GM19239 (cell line): ENCODE measurements around the gene NFAT5.
"Not testable (repeated sequence)": the region's sequence is repeated elsewhere in the genome, so short reads cannot be mapped to it uniquely, and the experiment has no call there.

Source experiments
- DNase-seq: peaks from one replicate; pipeline ENCODE4 v3.0.0; 2011; ENCODE audit warnings: low spot score; ENCODE audit not compliant: insufficient read length
- FAIRE-seq: peaks from 2 replicates; lab custom pipeline; 2011; peaks lifted over from hg19 to GRCh38; lab: Jason Lieb, UNC

Gene NFAT5, protein sequence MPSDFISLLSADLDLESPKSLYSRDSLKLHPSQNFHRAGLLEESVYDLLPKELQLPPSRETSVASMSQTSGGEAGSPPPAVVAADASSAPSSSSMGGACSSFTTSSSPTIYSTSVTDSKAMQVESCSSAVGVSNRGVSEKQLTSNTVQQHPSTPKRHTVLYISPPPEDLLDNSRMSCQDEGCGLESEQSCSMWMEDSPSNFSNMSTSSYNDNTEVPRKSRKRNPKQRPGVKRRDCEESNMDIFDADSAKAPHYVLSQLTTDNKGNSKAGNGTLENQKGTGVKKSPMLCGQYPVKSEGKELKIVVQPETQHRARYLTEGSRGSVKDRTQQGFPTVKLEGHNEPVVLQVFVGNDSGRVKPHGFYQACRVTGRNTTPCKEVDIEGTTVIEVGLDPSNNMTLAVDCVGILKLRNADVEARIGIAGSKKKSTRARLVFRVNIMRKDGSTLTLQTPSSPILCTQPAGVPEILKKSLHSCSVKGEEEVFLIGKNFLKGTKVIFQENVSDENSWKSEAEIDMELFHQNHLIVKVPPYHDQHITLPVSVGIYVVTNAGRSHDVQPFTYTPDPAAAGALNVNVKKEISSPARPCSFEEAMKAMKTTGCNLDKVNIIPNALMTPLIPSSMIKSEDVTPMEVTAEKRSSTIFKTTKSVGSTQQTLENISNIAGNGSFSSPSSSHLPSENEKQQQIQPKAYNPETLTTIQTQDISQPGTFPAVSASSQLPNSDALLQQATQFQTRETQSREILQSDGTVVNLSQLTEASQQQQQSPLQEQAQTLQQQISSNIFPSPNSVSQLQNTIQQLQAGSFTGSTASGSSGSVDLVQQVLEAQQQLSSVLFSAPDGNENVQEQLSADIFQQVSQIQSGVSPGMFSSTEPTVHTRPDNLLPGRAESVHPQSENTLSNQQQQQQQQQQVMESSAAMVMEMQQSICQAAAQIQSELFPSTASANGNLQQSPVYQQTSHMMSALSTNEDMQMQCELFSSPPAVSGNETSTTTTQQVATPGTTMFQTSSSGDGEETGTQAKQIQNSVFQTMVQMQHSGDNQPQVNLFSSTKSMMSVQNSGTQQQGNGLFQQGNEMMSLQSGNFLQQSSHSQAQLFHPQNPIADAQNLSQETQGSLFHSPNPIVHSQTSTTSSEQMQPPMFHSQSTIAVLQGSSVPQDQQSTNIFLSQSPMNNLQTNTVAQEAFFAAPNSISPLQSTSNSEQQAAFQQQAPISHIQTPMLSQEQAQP (N-terminal part only)

DNA sequence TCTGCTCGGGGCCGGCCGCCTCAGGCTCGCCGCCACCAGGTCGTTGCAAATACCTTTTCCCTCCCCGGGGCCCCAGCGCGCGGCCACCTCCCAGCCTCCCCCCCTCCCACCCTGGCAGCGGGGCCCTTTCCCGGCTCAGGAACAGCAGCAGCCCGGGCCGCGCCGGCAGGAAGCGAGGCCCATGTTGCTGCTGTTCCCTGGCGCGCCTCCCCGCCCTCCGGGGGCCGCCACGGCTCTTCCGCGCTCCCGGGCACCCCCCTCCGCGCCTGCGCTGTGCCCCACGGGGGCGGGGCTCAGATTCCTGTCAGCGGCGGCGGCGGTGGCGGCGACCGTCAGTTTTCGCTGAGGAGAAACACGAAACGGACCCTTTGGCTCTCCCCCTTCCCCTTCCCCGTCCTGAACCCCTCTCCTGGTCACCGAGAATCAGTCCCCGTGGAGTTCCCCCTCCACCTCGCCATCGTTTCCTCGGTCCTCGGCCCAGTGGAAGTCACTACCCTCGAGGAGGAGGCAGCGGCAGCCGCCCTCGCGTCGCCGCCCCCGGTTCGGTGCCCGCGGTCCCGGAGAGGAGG is at the start of gene NFAT5:
Gene NFAT5 (plus strand): TSS at position 296 of the 569 bp plus-strand sequence. CDS start 336 bp downstream, outside the sequence.
- FAIRE-seq: no peak
- DNase-seq: peak; percentile 42

DNA sequence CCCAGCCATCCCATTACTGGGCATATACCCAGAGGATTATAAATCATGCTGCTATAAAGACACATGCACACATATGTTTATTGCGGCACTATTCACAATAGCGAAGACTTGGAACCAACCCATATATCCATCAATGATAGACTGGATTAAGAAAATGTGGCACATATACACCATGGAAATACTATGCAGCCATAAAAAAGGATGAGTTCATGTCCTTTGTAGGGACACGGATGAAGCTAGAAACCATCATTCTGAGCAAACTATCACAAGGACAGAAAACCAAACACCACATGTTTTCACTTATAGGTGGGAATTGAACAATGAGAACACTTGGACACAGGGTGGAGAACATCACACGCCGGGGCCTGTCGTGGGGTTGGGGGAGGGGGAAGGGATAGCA is 47.9 kb upstream of the NFAT5 start:
- DNase-seq, FAIRE-seq: not testable (repeated sequence)

DNA sequence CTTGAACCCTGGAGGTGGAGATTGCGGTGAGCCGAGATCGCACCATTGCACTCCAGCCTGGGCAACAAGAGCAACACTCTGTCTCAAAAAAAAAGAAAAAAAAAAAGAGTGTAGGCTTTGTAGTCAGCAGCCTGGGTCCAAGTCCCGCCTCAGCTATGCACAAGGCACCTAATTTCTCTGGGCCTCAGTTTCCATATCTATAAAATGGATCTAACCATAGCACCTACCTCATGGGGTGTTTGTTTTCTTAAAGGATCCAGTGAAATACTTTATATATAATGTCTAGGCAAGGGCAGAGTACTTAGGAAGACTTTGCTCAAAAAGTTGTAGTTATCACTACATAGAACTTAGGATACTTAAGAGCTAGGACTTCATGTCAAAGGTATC is 45.4 kb upstream of the NFAT5 start:
- DNase-seq: no peak
- FAIRE-seq: no peak

DNA sequence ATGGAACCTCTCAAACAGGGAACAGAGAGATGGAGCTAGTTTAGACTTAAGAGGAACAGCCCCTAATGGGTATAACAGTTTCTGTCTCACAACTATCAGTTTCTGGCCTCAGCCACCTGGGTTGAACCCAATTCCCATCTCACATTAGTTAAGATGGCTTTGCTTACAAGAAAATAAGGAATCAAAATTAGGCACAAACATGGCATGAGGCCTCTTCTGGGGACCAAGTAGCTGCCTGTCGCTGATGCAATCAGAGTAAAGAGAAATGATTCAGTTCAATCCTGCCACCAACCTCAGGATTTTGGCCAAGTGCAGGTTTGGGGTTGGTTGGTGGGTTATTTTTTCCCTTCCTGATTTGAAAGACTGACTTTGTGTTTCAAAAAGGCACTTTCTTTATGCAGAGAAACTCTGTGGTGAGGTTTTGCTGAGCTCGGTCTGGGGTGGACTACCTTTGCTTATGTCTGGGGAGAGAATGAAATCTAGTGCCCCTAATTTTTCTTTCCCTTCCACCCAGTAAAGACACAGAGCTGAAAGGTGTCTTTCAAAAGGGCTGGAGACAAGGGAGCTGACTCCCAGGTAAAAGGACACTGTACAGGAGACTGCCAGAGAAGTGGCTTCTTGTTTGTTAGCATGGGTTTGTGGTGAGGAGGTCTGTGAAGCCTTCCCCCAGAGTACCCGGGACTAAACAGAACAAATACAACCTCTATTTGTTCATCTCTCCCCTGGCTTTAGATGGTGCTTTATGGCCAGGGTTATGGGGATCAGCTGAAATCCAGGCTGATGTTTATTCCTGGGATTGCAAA is 44.8 kb upstream of the NFAT5 start:
- FAIRE-seq (peak; percentile 87), DNase-seq (no peak)

DNA sequence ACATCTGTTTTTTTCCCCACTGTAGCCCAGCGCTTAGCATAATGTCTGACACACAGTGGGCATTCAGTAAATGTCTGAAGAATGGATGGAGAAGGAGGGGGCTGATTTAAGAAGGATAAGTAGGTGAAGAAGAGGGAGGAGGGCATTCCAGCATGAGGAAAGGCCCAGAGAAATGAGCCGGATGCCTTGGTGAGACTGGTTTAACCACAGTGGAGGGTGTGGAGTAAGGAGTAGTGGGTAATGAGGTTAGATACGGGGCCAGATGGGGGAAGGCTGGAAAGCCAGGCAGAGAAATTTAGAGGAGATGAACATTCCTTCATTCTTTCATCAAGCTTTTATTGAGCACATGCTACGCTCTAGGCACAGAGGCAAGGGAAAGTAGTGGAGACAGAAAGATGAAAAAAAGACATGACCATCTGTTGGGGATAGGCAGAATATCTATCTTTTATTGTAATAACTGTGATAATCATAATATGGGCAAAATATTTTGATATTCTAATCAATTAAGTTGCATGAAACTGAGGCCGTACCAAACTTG is 43.7 kb upstream of the NFAT5 start:
- FAIRE-seq: no peak
- no peak for DNase-seq

DNA sequence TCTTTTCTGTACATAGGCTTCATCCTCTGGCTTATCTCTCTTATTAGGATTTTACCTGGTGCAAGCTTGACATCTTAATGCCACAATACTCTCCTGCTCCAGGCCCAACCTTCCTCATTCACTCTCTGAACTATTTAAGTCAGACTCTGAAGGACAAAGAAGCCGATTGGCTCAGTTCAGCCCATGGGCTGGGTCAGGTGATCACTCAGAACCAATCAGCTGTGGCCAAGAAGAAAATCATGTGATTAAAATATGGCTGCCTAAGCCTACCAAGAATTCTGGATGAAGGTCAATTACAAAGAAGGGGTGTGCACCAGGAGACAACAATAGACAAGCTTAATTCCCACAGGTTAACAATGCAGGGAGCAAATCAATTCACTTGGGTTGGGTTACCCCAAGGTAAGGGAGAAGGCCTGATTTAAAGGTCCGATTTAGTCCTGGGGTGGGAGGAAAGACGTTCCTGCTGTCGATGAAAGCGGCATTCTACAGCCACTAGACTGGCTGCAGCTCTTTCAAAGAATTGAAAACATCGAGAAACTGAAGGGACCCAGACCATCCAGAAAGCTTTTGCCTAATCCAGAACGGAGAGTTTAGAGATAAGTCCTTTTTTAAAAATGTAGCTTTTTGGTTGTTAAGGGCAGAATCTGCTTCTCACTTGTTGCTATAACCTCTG is 42.9 kb upstream of the NFAT5 start:
- DNase-seq (no peak), FAIRE-seq (no peak)

DNA sequence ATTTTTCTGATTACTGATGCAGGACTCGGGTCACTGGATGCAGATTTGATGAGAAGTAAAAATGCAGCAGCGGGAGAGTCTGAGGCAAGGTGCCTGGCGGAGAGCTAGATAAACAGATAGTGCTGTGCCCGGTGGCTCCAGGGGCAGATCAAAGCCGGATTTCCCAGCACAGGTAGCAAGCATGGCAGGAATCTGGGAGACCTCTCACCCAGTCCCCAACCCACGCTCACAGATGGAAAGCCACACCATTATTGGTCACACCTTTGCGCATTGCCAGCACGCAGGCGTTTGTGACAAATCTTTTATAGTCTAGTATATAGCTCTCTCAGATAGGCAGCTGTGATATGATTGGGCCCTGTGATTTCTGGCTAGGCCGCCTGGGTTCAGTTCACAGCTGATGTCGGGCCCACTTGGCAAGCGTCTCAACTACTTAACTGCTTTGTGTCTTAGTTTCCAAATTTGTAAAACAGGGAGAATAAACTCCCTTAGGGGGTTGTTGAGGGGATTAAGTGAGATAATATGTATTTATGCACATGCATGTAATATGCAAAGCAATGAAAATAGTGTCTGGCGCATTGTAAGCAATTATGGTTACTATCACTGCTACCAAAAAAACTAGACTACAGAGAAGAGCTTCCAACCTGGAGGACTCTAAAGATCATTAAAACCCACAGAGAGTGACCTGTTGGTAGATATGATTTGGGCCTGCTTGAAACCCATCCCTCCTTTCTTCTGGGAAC is 42.0 kb upstream of the NFAT5 start:
- FAIRE-seq (no peak), DNase-seq (no peak)

DNA sequence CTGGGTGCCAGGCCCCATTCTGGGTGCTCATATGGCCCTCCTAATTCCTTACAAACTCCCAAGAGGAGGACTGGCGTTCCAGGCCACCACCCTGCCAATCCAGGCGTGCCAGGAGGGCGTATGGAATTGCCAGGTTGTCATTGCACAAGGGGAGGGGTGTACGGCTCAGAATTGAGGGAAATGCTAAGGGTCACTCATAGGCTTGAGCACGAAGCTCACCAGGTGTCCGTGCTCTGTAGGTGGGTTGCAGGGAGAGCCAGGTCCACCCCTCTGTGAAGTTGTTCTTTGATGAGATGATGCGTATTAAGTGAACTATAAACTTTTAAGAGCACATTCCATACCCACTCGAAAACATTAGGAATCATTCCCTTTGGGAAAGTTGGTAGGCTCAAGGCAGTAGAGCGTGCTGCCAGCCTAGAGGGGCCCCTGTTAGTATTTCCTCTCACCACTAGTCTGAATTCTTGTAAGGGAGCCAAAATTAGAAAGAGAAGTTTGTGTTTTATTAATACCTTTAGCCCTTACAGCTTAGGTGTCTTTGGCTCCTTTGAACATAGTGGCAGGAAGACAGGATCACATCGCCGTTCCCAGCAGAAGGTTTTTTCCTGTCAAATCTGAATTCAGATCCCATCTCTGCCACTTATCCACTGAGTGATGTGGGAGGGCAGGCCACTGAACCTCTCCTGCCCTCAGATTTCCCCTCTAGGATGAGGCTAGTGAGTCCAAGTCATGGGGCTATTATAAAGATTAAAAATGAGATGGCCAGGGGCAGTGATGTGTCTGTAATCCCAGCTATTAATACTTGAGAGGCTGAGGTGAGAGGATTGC is 38.7 kb upstream of the NFAT5 start:
- no peak for FAIRE-seq

DNA sequence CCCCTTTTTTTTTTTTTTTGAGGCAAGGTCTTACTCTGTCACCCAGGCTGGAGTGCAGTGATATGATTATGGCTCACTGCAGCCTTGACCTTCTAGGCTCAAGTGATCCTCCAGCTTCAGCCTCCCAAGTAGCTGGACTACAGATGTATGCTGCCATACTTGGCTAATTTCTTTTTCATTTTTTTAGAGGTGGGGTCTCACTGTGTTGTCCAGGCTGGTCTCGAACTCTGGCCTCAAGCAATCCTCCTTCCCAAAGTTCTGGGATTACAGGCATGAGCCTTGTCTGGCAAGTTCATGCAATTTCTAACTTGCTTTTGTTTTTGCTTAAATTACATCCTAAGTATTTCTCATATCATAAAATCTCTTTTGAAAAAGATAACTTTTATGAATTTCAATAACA is 33.8 kb upstream of the NFAT5 start:
- DNase-seq: no peak
- no peak for FAIRE-seq

More for the DNA sequence above, 38.7 kb upstream of the NFAT5 start:
- DNase-seq: no peak

DNA sequence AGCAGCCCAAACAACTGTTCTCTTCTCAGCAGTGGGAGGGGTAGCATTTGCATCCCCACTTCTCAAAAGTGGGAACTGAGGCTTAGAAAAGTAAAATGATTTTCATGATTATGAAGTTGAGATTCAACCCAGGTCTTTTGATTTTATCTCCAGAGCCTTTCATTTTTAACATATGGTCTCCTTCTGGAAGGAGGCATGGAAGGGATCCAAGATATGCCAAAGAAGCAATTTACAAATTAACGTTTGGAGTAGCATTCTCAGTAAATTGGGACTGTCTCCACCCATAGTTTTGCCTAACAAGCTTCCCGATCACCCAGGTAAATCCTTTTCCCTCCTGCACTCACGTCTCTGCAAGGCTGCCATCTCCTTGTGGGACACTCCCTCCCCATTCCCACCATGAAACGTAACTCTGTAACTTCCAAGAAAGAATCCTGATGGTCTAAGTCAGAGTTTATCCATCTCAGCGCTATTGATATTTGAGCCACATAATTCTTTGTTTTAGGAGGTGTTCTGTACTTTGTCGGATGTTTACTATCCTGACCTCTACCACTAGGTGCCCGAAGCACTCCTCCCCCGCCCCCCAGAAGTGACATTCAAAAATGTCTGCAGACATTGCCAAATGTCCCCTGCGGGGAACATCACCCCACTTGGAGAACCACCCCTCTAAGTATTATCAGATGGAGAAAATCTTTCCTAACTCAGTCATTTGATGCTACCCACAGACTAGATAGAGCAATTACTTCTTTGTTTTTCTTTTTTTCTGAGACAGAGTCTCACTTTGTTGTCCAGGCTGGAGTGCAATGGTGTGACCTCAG is 32.9 kb upstream of the NFAT5 start:
- no peak for DNase-seq
- FAIRE-seq: no peak

DNA sequence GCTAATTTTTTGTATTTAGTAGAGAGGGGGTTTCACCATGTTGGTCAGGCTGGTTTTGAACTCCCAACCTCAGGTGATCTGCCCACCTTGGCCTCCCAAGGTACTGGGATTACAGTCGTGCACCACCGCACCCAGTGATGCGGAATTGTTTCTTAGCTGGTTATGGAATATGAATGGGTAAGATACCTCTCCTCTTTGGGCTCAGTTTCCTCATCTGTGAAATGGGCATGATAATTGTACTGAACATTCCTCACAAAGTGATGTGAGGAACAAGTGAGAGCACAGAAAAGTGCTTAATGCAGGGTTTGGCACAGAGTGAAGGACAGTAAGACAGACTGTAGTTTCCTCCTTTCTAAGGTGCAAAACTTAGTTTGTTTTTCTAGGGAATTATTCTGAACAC is 31.0 kb upstream of the NFAT5 start:
- no peak for FAIRE-seq
- no peak for DNase-seq

DNA sequence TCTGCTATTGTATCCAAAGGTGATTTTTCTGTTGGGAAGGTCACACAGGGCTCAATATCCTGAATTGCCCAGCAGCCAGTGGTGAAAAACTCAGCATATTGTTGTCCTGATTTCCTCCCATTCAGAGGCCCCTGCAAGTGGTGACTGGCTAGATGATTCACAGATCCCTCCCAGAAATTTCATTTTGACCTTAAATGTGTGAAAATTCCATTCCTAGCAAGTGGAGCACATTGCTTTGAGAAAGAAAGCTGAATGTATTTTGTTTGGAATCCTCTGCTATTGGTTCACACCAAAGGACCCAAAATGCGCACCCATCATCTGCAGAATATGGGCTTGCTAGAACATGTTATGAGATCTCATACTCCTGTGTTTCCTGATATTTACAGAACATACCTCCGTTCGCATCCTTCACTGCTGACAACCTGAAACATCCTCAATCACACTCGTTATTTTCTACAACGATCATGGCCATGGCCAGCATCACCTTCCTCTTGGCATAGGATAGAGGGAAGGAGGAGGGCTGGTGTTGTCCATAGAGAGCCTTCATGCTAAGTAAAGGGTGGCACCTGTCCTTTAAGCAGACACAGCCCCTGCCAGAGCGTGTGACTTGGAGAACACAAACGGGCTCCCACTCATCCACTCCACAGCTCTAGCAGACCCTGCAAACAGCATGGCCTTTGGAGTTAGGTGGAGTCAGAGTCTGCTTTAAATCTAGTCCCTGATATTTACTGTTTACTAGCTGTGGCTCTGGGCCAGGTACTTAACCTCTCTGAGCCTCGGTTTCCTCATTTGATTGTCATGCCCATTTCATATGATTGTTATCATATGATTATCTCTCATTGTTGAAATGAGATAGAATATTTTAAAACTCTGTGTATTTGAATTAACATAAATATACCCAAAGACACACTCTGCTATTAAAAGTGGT is 30.4 kb upstream of the NFAT5 start:
- FAIRE-seq (no peak), DNase-seq (no peak)

DNA sequence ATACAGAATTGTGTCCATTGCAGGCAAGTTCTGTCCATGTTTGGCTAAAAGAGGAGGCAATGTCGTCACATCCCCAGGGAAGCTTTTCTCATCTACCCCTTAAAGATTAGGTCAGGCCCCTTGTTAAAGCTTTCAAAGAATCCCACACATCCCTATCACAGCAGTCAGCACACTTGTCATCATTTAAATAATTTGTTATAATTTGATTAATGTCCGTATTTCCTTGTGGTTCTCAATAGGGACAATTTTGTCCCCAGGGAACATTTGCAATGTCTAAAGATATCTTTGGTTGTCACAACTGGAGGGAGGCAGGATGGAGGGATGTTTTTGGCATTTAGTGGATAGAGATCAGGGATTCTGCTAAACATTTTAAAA is 28.1 kb upstream of the NFAT5 start:
- FAIRE-seq (no peak), DNase-seq (no peak)

DNA sequence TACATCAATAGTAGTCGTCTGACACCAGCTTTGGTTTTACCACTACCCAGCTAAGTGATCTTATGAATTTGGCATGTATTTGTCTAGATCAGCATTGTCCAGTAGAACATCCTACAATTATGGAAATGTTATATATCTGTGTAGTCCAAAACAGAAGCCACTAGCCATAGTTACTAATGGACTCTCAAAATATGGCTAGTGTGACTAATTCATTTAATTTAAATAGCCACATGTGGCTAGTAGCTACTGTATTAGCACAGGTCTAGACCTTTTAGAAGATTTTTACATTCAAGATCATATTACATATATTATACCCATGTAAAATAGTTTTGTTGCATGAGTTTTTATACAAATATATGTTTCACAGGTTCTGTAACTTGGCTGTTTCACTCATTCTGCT is 27.0 kb upstream of the NFAT5 start:
- FAIRE-seq (no peak), DNase-seq (no peak)

DNA sequence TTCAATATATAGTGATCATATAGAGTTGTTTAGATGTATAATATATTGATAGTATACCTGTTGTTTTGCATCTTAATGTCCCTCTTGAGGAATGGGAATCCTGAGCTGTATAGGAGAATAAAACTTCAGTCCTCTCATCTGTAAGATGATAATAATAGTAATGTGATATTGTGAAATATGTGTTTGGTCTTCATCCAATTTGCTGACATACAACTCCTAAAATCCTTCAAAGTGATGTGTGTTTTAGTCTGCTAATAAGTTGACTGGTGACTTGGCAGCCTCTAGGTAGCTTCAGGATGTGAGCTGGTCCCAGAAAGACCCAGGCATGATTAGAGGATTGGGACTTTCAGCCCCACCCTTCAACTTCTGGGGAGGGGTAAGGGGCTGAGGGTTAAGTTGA is 22.8 kb upstream of the NFAT5 start:
- DNase-seq (no peak), FAIRE-seq (no peak)
